ENCODE data around the gene THRA. TPM values are rescaled to one million over a fixed set of nuclear protein-coding genes. Genes with fewer than 3 reads are reported as not detected.

The THRA gene
- total and polyA plus RNA-seq, 9 of the 15 experiments (the other 6 are each of a cell fraction or from before 2014, with no cell fraction given), result 0.34 to 23.4 (median 12.7) TPM

- TF ChIP-seq CHD7 (IDR thresholded peaks at IDR 0.05; ENCODE audit: low read depth, low read length) (no peak), MLX (CRISPR knock-in tag; conservative IDR thresholded peaks at IDR 0.05) (no peak), MTA1 (IDR thresholded peaks at IDR 0.05; ENCODE audit: borderline replicate concordance) (peak; percentile 51; the same call in 1 of the 2 replicates), SMARCA5 (IDR thresholded peaks at IDR 0.05) (0 out of 2 replicates have a peak, but pooled peaks have one; percentile 33), KHSRP (IDR thresholded peaks at IDR 0.05) (no peak), CLOCK (CRISPR knock-in tag; IDR thresholded peaks at IDR 0.05; ENCODE audit: borderline replicate concordance) (no peak), ZBTB33 (CRISPR knock-in tag; IDR thresholded peaks at IDR 0.05) (no peak), SLC30A9 (CRISPR knock-in tag; IDR thresholded peaks at IDR 0.05) (no peak), ZNF75A (CRISPR knock-in tag; IDR thresholded peaks at IDR 0.05) (no peak), TFAM (CRISPR knock-in tag; conservative IDR thresholded peaks at IDR 0.05) (no peak)
These were observed 42.1 kb downstream of the THRA start (continued) for GRCh38 chr17:40104594-40105486.

Data from K562 (cell line).